DMS79 (cell line): Measurements from ENCODE around the gene BNIP5.
A peak's percentile ranks its signal among the peaks of the same experiment; 100 is the strongest.

Experiments used
- DNase-seq: peaks from one replicate; lab custom pipeline; 2025; lab: John Stamatoyannopoulos, UW

Gene BNIP5

DNA sequence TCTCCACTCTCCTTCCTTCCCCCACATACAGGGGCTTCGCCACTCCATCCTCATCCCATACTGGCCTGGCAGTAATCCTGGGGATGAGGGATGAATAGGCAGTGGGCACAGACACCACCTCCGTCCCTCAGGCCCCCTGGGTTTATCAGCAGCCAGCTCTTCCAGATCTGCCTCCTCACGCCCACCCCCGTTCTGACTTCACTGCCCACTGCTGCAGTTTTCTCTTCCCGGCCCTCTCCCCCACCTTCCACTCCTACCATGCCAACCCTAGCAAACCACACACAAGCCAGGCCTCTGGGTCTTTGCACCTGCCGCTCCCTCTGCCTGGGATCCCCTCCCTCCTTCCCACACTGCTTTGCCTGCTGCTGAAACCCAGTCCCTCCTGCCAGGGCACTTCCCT, 44.5 kb downstream of the BNIP5 start:
- DNase-seq, result no peak

DNA sequence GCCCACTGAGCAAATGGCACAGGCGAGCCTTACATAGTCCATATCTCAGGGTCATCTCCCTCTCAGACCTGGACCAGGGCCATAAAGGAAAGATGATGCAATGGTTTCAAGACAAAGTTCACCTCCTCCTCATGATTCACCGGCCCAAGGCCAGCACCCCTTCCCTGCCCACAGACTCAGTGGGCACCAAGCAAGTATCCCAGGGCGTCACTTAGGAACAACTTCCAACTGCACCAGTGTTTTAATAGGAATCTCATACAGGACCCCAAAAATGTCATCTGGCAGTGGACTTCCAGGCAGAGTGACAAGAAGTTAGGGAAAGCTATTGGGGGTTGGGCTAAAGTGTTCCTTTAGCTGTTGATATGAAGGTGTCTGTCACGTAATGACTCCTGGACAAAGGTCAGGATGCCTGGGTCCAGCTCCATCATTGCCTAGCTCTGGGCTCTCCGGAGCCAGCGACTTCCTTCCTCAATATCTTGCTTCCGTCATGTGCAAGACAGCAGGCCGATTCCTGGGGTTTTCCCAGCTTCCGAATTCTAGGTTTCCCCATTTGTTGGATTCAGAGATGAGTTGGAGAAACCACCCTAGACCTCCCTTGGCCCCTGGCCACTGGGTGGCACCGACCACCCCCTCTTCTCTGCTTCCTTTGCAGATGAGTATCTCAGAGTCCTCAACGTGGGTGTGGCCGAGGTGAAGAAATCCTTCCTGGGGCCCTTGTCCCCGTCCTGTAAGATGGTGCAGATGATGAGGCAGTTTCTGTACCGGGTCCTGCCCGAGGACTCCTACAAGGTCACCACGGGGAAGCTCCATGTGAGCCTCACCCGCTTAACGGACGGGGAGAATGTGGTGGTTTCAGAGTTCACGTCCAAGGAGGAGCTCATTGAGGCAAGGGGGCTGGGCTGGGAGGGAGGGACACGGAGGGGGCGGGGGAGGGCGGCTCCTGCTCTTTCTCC, 45.7 kb downstream of the BNIP5 start:
- no peak for DNase-seq

- peak; percentile 66 for DNase-seq
Measured at GRCh38 chr6:36289281-36289878, 47.3 kb downstream of the BNIP5 start.

- DNase-seq, result no peak
Measured at GRCh38 chr6:36286858-36287257, 49.8 kb downstream of the BNIP5 start.

DNA sequence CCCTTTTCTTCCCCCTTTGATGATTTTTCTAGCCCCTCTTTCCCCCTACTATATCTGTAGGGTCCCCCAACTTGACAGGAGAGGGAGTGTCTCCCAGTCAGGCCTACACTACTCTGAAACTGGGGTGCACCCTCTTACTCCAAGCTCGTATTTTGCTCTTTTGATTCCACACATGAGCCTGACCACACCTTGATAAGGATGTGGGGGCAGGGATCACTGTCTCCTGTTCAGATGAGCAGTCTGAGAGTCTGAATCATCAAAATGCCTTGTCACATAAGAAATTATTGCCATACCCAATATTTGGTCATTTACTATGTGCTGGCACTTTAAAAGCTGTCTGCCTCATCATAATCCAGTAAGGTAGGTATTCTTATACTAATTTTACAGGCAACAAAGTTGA, 50.9 kb downstream of the BNIP5 start:
- DNase-seq, result no peak

GRCh38 chr6:36285187-36285671, 51.5 kb downstream of the BNIP5 start:
- no peak for DNase-seq

GRCh38 chr6:36284359-36284758, 52.3 kb downstream of the BNIP5 start:
- DNase-seq, result no peak

DNA sequence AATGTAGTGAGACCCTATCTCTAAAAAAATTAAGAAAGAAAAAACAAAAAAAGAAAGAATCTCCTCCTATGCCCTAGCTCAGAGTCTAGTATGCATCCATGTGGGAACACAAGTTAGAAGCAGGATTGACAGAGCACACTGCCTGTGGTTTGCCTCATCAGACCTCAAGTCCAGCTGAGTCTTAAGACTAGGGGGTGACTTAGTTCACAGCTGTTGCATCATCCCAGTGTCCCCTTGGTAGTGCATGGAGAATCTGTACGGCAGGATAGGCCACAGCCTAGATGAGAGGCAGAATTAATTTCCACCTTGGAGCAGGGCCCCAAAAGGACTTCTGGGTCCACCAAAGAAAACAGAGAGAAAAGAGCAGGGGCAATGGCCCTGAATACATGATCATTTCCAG, 53.1 kb downstream of the BNIP5 start:
- DNase-seq, result no peak

GRCh38 chr6:36280983-36281382, 55.7 kb downstream of the BNIP5 start:
- DNase-seq, result no peak

DNA sequence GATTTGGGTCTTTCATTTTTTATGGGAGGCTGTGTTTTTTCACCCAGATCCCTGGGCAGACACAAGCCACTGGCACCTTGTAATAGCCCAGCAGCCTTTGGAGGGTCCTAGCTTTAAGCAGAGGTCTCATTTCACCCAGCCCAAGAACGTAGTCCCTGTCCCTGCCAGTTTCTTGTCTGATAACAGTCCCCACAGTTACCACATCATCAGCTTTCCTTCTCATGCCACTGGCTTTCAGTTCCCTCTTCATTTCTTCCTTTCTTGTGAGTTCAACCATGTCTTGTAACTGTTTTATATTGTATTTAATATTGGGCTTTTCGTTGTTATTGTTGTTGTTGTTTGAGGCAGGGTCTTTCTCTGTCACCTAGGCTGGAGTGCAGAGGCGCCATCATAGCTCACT, 56.2 kb downstream of the BNIP5 start:
- DNase-seq, result no peak

DNA sequence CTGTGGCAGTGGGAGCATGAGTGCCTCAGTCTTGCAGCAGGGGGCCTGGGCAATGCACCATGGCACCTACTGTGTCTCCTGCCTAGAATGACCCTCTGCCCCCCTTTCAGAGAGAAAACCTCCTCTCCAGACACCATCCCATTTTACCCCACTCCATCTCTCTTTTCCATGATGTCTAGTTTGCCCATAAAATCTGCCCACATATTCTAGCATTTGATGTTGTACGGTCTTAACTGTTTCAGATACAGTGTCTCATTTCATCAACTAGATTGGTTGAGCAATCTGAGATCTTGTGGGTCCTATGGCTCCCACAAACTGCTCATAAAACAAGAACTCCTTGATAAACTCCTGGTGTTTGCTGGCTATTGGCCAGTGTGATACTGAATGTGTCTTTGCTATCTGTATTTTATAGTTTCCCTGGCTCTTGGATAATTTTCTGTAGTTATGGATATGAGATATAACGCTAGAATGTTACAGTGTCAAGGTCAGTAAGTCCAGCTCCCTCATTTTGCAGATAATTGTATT, 58.7 kb downstream of the BNIP5 start:
- DNase-seq, result no peak

DNA sequence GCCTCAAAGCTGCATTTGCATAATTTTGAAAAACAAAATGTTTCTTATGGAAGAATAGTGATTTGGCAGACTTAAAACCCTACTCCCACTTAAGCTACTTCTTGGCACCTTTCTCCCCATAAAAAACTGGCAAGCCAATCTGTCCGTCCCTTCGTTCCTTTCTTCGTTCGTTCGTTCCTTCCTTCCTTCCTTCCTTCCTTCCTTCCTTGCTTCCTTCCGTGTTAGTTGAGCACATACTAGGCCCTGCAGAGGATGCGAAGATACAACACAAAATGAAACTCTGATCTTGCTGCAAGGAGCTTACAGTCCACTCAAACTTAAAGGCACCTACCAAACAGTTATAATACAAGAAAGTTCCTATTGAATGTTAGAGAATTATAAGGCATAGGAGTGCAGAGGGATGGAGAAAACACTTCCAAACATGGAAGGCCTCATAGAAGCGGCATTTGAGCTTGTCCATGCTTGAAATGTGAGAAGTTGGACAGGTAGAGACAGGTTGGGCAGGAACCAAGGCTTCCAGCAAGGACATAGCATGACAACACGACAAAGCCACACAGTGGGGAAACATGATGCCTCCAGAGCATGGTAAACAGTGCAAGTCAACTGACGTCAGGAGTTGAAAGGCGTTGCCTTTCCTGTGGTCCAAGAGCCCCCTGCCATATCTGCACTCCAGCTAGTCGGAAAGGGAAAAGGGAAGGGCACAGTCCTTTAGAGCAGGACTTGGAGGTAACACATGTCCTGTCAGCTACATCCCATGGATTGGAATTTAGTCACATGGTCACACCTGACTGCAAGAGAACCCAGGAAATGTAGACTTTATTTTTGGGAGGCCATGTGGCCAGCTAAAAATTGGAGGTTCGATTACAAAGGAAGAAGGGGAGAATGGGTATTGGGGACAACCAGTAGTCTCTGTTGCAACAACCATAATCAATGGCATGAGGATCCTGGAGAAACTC, 59.8 kb downstream of the BNIP5 start:
- DNase-seq, result no peak

GRCh38 chr6:36273802-36274514, 62.7 kb downstream of the BNIP5 start:
- no peak for DNase-seq

GRCh38 chr6:36273067-36273466, 63.6 kb downstream of the BNIP5 start:
- DNase-seq, result no peak

- DNase-seq, result no peak
Measured at GRCh38 chr6:36272234-36272633, 64.5 kb downstream of the BNIP5 start.

DNA sequence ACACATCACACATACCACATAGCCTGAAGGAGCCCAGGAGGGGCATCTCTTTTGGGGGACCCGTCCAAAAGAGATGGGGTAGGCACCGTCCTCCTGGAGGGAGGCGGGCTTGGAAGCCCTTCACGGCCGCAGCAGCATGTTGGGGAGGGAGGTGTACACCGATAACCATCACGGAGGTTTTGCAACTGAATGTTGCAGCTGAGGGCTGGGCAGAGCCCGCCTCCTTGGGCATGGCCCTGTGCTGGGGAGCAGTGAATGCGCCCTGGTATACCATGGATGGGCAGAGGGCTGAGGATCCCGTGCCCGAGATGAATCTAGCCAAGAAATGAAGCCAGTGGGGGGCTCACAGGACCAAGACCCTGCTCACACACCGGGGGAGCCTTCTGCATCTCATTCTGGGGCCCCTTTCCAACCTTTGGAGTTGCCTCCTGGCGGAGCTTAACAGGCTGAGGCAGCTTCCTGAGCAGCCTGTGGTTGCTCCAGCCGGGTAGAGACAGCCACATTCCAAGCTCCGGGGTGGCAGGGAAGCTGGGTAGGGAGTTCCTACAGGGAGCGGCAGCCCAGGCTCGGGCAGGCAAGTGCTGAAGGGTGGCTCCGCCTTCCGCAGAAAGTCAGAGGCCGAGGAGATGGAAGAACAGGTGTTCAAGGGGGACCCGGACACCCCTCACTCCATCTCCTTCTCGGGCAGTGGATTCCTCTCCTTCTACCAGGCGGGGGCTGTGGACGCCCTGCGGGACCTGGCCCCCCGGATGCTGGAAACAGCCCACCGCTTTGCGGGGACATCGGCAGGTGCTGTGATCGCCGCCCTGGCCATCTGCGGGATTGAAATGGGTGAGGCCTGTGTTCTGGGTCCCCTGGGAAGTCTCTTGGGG, 66.6 kb downstream of the BNIP5 start, which contains the start of gene PNPLA1:
PNPLA1 (plus strand) TSS at position 227 of the 872 bp plus-strand sequence; CDS start at position 627, 400 bp downstream.
- DNase-seq, result no peak

GRCh38 chr6:36268478-36269275, 68.0 kb downstream of the BNIP5 start:
- no peak for DNase-seq

GRCh38 chr6:36267731-36268477, 68.8 kb downstream of the BNIP5 start:
- no peak for DNase-seq
